PC-3 (cell line): ENCODE results near the gene RGS12. TPM values are rescaled to one million over a fixed set of nuclear protein-coding genes. Genes with fewer than 3 reads are reported as not detected.

Experiments used
- ATAC-seq: fragments of 200-7000 bp; cut with Tn5 transposase; 2 replicates; pipeline ENCODE4 v1.9.1; 2020; ENCODE audit warnings: mild to moderate bottlenecking, moderate library complexity
- BruUV-seq: library from RNA; stranded (reverse); fragments of 400-500 nt; replicated peaks from 2 replicates; lab custom pipeline; 2021; lab: Mats Ljungman, UMichigan
- CTCF ChIA-PET: fragments of 300-600 bp; sonication (Branson Sonifier 250); formaldehyde crosslinking; loops from one replicate; lab custom pipeline; 2022; ENCODE audit warnings: antibody characterized with exemption; lab: Charles Lee
- POLR2A ChIA-PET: fragments of 300-600 bp; sonication (Branson Sonifier 250); formaldehyde crosslinking; loops from one replicate; lab custom pipeline; 2022; ENCODE audit warnings: antibody characterized with exemption; ENCODE audit not compliant: unreplicated experiment; lab: Charles Lee
- DNase-seq: peaks from one replicate; pipeline ENCODE4 v3.0.0-alpha.2; 2015
- H2AFZ ChIP-seq: fragments of 300-600 bp; sonication (generic); 2 replicates; pipeline ENCODE4 v1.6.0; 2016; ENCODE audit warnings: antibody characterized with exemption, low read length
- H3F3A ChIP-seq: fragments of 300-600 bp; sonication (generic); one replicate; pipeline ENCODE4 v1.6.0; 2017; ENCODE audit warnings: antibody characterized with exemption, low read length, control low read depth, mild to moderate bottlenecking; ENCODE audit not compliant: unreplicated experiment
- H3K27ac ChIP-seq: fragments of 300-600 bp; sonication (generic); 2 replicates; pipeline ENCODE4 v1.5.1; 2016; ENCODE audit warnings: mild to moderate bottlenecking, low read length
- H3K27me3 ChIP-seq: fragments of 300-600 bp; sonication (generic); 2 replicates; pipeline ENCODE4 v1.6.1; 2016; ENCODE audit warnings: low read length, mixed read lengths
- H3K36me3 ChIP-seq: fragments of 300-600 bp; sonication (generic); 2 replicates; pipeline ENCODE4 v1.6.1; 2016; ENCODE audit warnings: low read depth, mixed run types, low read length, mixed read lengths
- H3K4me1 ChIP-seq: fragments of 300-600 bp; sonication (generic); 2 replicates; pipeline ENCODE4 v1.5.1; 2016; ENCODE audit warnings: low read length; ENCODE audit not compliant: insufficient read depth
- H3K4me2 ChIP-seq: fragments of 300-600 bp; sonication (generic); 2 replicates; pipeline ENCODE4 v1.6.0; 2016; ENCODE audit warnings: low read length
- H3K4me3 ChIP-seq: fragments of 300-600 bp; sonication (generic); 2 replicates; pipeline ENCODE4 v1.5.1; 2016; ENCODE audit warnings: mild to moderate bottlenecking, low read length, mixed read lengths
- H3K79me2 ChIP-seq: fragments of 300-600 bp; sonication (generic); 2 replicates; pipeline ENCODE4 v1.6.1; 2017; ENCODE audit warnings: low read length, mixed read lengths
- H3K9ac ChIP-seq: fragments of 300-600 bp; sonication (generic); 2 replicates; pipeline ENCODE4 v1.6.0; 2016; ENCODE audit warnings: mild to moderate bottlenecking, low read length
- H3K9me2 ChIP-seq: fragments of 300-600 bp; sonication (generic); replicated peaks from 2 replicates; pipeline ENCODE4 v1.6.1; 2016; ENCODE audit warnings: mixed run types, low read length, mixed read lengths
- H3K9me3 ChIP-seq: fragments of 300-600 bp; sonication (generic); 2 replicates; pipeline ENCODE4 v1.6.1; 2016; ENCODE audit warnings: low read length, mixed read lengths
- H4K20me1 ChIP-seq: fragments of 300-600 bp; sonication (generic); 2 replicates; pipeline ENCODE4 v1.6.1; 2016; ENCODE audit warnings: low read length, mixed read lengths
- EZH2 ChIP-seq: fragments of 300-600 bp; sonication (generic); IDR thresholded peaks from one replicate; pipeline ENCODE4 v1.6.1; 2017; ENCODE audit warnings: antibody characterized with exemption, mild to moderate bottlenecking, low read length; ENCODE audit not compliant: unreplicated experiment
- EZH2phosphoT487 ChIP-seq: fragments of 300-600 bp; sonication (generic); IDR thresholded peaks from 2 replicates; pipeline ENCODE4 v1.6.1; 2018; ENCODE audit warnings: mild to moderate bottlenecking, antibody characterized with exemption, low read length, borderline replicate concordance
- intact Hi-C: fragments of 100-400 bp; cut with micrococcal nuclease; formaldehyde crosslinking; loops from 2 replicates; pipeline ENCODE4 v1.9.0; 2023
- total RNA-seq: library from RNA; depleted of rRNA; stranded (reverse); fragments of >200 nt; gene quantifications from 2 replicates; pipeline ENCODE4 v1.2.3, GENCODE V29; 2014
- TF ChIP-seq, protein P1 (sequence below): fragments of 300-600 bp; sonication (generic); conservative IDR thresholded peaks from 2 replicates; pipeline ENCODE4 v1.5.1; 2017; ENCODE audit warnings: antibody characterized with exemption, low read depth, mild to moderate bottlenecking, low read length

Gene RGS12
- total RNA-seq, 1 experiment from 2014 or later, result 10.3 TPM

DNA sequence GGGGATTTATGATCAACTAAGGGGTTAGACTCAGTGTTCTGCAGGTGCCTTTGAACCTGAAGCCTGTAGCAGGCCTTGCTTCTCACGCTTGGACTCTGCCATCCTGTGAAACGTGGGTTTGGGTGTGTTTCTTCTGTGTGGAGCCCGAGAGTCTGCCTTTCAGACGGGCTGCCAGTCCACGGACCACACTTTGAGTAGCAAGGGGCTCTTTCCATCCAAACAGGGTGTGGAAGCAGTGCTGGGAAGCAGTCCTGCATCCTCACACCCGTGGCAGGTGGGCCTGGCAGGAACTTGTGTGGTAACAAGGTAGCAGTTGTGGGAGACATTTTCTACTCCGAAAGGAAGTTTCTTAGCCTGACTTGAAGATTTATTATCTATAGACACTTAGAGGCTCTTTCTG lies 22.7 kb downstream of the RGS12 start:
- Histone ChIP-seq H3K4me1 (peaks cover 20% of the 10 kb centered on the region), H3K27me3 (no peaks in the 10 kb centered on the region), H3K36me3 (no peaks in the 10 kb centered on the region), H3K79me2 (peaks cover 3% of the 10 kb centered on the region; the same call in 1 of the 2 replicates), H3K4me3 (no peak overlapping the region), H3F3A (no peaks in the 10 kb centered on the region), H4K20me1 (peaks cover 7% of the 10 kb centered on the region; the same call in 1 of the 2 replicates), H2AFZ (no peak overlapping the region), H3K27ac (no peak overlapping the region), H3K9me3 (no peaks in the 10 kb centered on the region), H3K9ac (no peak overlapping the region), H3K9me2 (no peaks in the 10 kb centered on the region), H3K4me2 (no peak overlapping the region)
- DNase-seq, result no peak
- POLR2A ChIA-PET, result no interaction called here
- intact Hi-C loops, result no loop called here
- no TSS peak for BruUV-seq
- CTCF ChIA-PET, result no interaction called here
- no peak for ATAC-seq
- TF ChIP-seq, protein P1, sequence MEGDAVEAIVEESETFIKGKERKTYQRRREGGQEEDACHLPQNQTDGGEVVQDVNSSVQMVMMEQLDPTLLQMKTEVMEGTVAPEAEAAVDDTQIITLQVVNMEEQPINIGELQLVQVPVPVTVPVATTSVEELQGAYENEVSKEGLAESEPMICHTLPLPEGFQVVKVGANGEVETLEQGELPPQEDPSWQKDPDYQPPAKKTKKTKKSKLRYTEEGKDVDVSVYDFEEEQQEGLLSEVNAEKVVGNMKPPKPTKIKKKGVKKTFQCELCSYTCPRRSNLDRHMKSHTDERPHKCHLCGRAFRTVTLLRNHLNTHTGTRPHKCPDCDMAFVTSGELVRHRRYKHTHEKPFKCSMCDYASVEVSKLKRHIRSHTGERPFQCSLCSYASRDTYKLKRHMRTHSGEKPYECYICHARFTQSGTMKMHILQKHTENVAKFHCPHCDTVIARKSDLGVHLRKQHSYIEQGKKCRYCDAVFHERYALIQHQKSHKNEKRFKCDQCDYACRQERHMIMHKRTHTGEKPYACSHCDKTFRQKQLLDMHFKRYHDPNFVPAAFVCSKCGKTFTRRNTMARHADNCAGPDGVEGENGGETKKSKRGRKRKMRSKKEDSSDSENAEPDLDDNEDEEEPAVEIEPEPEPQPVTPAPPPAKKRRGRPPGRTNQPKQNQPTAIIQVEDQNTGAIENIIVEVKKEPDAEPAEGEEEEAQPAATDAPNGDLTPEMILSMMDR, result no peak
- TF ChIP-seq EZH2 (no peak), EZH2phosphoT487 (no peak)

DNA sequence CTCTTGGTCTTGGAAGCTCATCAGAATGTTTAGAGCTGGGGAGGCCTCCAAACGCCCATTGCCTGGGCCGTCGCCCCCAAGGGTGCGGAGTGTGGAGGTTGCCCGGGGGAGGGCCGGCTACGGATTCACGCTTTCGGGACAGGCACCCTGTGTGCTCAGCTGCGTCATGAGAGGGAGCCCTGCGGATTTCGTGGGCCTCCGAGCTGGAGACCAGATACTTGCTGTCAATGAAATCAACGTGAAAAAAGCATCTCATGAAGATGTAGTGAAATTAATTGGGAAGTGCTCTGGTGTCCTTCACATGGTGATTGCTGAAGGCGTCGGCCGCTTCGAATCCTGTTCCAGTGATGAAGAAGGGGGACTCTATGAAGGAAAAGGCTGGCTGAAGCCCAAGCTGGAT lies 23.3 kb downstream of the RGS12 start:
- Histone ChIP-seq H3K9me2 (no peaks in the 10 kb centered on the region), H3K27ac (no peak overlapping the region), H3K9ac (no peak overlapping the region), H3K4me3 (no peak overlapping the region), H3F3A (no peaks in the 10 kb centered on the region), H3K4me2 (no peak overlapping the region), H3K4me1 (peaks cover 15% of the 10 kb centered on the region), H3K27me3 (no peaks in the 10 kb centered on the region), H4K20me1 (peaks cover 2% of the 10 kb centered on the region; the same call in 1 of the 2 replicates), H3K9me3 (no peaks in the 10 kb centered on the region), H3K79me2 (peaks cover 3% of the 10 kb centered on the region; the same call in 1 of the 2 replicates), H3K36me3 (no peaks in the 10 kb centered on the region), H2AFZ (no peak overlapping the region)
- TF ChIP-seq EZH2phosphoT487, result no peak
- no peak for TF ChIP-seq EZH2
- TF ChIP-seq, protein P1, result no peak
- DNase-seq, result no peak
- CTCF ChIA-PET, result no interaction called here
- intact Hi-C loops, result no loop called here
- POLR2A ChIA-PET, result no interaction called here
- BruUV-seq, result no TSS peak
- no peak for ATAC-seq

DNA sequence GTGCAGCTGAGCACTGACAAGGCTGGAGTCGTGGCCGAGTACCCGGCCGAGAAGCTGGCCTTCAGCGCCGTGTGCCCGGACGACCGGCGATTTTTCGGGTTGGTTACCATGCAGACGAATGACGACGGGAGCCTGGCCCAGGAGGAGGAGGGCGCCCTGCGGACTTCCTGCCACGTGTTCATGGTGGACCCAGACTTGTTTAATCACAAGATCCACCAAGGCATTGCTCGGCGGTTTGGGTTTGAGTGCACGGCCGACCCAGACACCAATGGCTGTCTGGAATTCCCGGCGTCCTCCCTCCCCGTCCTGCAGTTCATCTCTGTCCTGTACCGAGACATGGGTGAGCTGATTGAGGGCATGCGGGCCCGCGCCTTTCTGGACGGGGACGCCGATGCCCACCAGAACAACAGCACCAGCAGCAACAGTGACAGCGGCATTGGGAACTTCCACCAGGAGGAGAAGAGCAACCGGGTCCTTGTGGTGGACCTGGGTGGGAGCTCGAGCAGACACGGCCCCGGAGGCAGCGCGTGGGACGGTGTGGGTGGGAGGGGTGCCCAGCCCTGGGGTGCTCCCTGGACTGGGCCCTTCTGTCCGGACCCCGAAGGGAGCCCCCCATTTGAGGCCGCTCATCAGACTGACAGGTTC lies 24.3 kb downstream of the RGS12 start:
- H3K79me2 ChIP-seq, result peaks cover 3% of the 10 kb centered on the region; the same call in 1 of the 2 replicates
- POLR2A ChIA-PET, result no interaction called here

More for the DNA sequence above, 24.3 kb downstream of the RGS12 start:
- Histone ChIP-seq H3K27ac (no peak overlapping the region), H3F3A (no peaks in the 10 kb centered on the region), H3K9me2 (no peaks in the 10 kb centered on the region), H3K4me3 (no peak overlapping the region), H3K9me3 (no peaks in the 10 kb centered on the region), H3K9ac (no peak overlapping the region), H2AFZ (no peak overlapping the region), H4K20me1 (no peaks in the 10 kb centered on the region), H3K27me3 (no peaks in the 10 kb centered on the region), H3K4me2 (no peak overlapping the region), H3K36me3 (no peaks in the 10 kb centered on the region), H3K4me1 (peaks cover 5% of the 10 kb centered on the region)
- TF ChIP-seq, protein P1, result no peak
- DNase-seq, result no peak
- CTCF ChIA-PET, result no interaction called here
- BruUV-seq, result no TSS peak
- intact Hi-C loops, result no loop called here
- ATAC-seq, result no peak
